ENCODE results near the gene LRRC4B.

GRCh38 chr19:50478901-50479715 is 89.1 kb downstream of the LRRC4B start:
- TF ChIP-seq CTCF (IDR thresholded peaks at IDR 0.05) (peak; percentile 15 to 63 (median 44)), POLR2A (IDR thresholded peaks at IDR 0.05) (no peak)

Data from heart left ventricle (tissue), 13 donors.